Adrenal gland (tissue), 12 donors: Measurements from ENCODE around the gene MTF2. TPM values are rescaled to one million over a fixed set of nuclear protein-coding genes. Genes with fewer than 3 reads are reported as not detected.
"Not testable (repeated sequence)": the region's sequence is repeated elsewhere in the genome, so short reads cannot be mapped to it uniquely, and the experiment has no call there.

Experiments used
- DNase-seq, 7 donors: peaks; one replicate each; pipeline ENCODE4 v3.0.0-alpha.2; 2019 to 2020
- H3K27ac ChIP-seq, 5 donors: fragments of 200-600 bp; sonication (generic) in 4 of 5; 1 replicate in 3 of 5; 2 replicates in 2 of 5; pipeline versions ENCODE4 v1.5.1 to v1.8.0; 2016 to 2020; ENCODE audit warnings: mild to moderate bottlenecking in 1 of 5
- H3K27me3 ChIP-seq: fragments of 200-600 bp; 2 replicates; pipeline ENCODE4 v1.8.0; 2021
- H3K36me3 ChIP-seq, 2 donors: fragments of 200-600 bp; replicated peaks in 1 of 2; 1 replicate in 1 of 2; 2 replicates in 1 of 2; pipeline versions ENCODE4 v1.5.1 to v1.8.0; 2018 to 2022
- H3K4me1 ChIP-seq, 2 donors: fragments of 200-600 bp; replicated peaks in 1 of 2; 1 replicate in 1 of 2; 2 replicates in 1 of 2; pipeline versions ENCODE4 v1.5.1 to v1.8.0; 2018 to 2021
- H3K4me3 ChIP-seq, 4 donors: fragments of 200-600 bp; sonication (generic) in 3 of 4; one replicate each; pipeline ENCODE4 v1.5.1; 2016 to 2018
- H3K9me3 ChIP-seq, 3 donors: fragments of 200-600 bp; sonication (generic) in 1 of 3; replicated peaks in 1 of 3; 1 replicate in 2 of 3; 2 replicates in 1 of 3; pipeline versions ENCODE4 v1.5.1 to v1.8.0; 2016 to 2021
- CTCF ChIP-seq, 6 experiments: fragments of 450-650 bp in 4 of 6; fragments of 200-600 bp in 2 of 6; sonication (generic) in 1 of 6; IDR thresholded peaks; 1 replicate in 5 of 6; 2 replicates in 1 of 6; pipeline versions ENCODE4 v1.5.1 to v1.8.0; 2016 to 2021; ENCODE audit warnings: antibody characterized with exemption in 6 of 6, mild to moderate bottlenecking in 2 of 6, moderate library complexity in 1 of 6
- POLR2A ChIP-seq, 2 donors: fragments of 450-650 bp; IDR thresholded peaks; one replicate each; pipeline ENCODE4 v1.6.1; 2017; ENCODE audit warnings: antibody characterized with exemption in 2 of 2, mild to moderate bottlenecking in 2 of 2, moderate library complexity in 1 of 2
- WGBS, 4 donors: extraction: QIAGEN DNeasy Blood & Tissue Kit in 2 of 4; methylation state at CpG; one replicate each; pipeline versions ENCODE4 v1.1.5 to v1.1.7; 2013 to 2017; 5-methylcytosine and 5-hydroxymethylcytosine counted together
- intact Hi-C, 2 donors: fragments of 100-400 bp; cut with DNase I; formaldehyde crosslinking; loops; one replicate each; pipeline versions ENCODE4 v1.14.1 to v1.15.0; 2022 to 2023
- polyA plus RNA-seq, 3 donors: library from polyadenylated mRNA; stranded (reverse); fragments of 200-250 nt in 2 of 3; fragments of 350-450 nt in 1 of 3; fragmentation: Illumina TruSeq in 1 of 3; extraction: RNeasy Lipid Tissue Mini Kit (QIAGEN cat#74804) in 1 of 3; gene quantifications; one replicate each; pipeline ENCODE4 v1.2.3, GENCODE V29; 2013 to 2014
- total RNA-seq, 9 donors: library from RNA; depleted of rRNA in 4 of 9; stranded (reverse); fragments of >200 nt in 4 of 9; fragments of 120-200 nt in 1 of 9; fragmentation: NEBNext Ultra II Directional in 1 of 9; extraction: Animal tissue kit (Norgen Biotek cat#: 25700) in 1 of 9; gene quantifications; one replicate each; pipeline versions ENCODE4 v1.1.0 to v1.2.4, GENCODE V29; 2013 to 2023
- donor health status: healthy with polysubstance abuse.
- donor health status: Bipolar disorder and iron deficiency.
- donor health status: DM: yes; HTN: yes; CAD: no.
- donor health status: DM: no; HTN: no; CAD: no.
- donor health status: DM: no; HTN: no; CAD: no.
- donor health status: DM: yes; HTN: yes; CAD: no.

Gene MTF2
- total and polyA plus RNA-seq, 12 donors, result 4.6 to 62.7 (median 20.9) TPM

GRCh38 chr1:93172778-93173177 lies 93.7 kb downstream of the MTF2 start:
- DNase-seq, result no peak
- TF ChIP-seq CTCF (IDR thresholded peaks at IDR 0.05), result no peak
- no peak for TF ChIP-seq POLR2A (IDR thresholded peaks at IDR 0.05)
- Histone ChIP-seq H3K36me3 (no peaks in the 10 kb centered on the region), H3K4me3 (no peak overlapping the region), H3K27me3 (no peaks in the 10 kb centered on the region), H3K27ac (no peak overlapping the region), H3K9me3 (peaks cover 0 to 6% (median 0%) of the 10 kb centered on the region in 3 donors), H3K4me1 (peaks cover under 1 to 40% of the 10 kb centered on the region in 2 donors)
- intact Hi-C loops, result no loop called here
- 50 to 68% (median 62%) methylated on average over 1 of the region's 1 CpG for WGBS, 4 donors

DNA sequence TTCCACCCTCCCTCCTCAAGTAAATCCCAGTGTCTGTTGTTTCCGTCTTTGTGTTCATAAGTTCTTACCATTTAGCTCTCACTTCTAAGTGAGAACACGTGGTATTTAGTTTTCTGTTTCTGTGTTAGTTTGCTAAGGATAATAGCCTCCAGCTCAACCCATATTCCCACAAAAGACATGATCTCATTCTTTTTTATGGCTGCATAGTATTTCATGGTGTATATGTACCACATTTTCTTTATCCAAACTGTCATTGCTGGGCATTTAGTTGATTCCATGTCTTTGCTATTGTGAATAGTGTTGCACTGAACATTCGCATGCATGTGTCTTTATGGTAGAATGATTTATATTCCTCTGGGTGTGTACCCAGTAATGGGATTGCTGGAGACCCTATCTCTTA lies 95.6 kb downstream of the MTF2 start:
- H3K4me1 ChIP-seq, result peaks cover 13 to 51% of the 10 kb centered on the region in 2 donors
- H3K27me3 ChIP-seq, H3K9me3 ChIP-seq, DNase-seq, H3K27ac ChIP-seq, H3K36me3 ChIP-seq, H3K4me3 ChIP-seq: not testable (repeated sequence)
- WGBS, 4 donors, result 96 to 98% (median 97%) methylated on average over 3 of the region's 3 CpGs
- intact Hi-C loops, result loop anchor here in 1 of 2 donors (5.0 kb wide), 1 partner anchor 97 kb away; the partner anchor contains the start of gene MTF2

DNA sequence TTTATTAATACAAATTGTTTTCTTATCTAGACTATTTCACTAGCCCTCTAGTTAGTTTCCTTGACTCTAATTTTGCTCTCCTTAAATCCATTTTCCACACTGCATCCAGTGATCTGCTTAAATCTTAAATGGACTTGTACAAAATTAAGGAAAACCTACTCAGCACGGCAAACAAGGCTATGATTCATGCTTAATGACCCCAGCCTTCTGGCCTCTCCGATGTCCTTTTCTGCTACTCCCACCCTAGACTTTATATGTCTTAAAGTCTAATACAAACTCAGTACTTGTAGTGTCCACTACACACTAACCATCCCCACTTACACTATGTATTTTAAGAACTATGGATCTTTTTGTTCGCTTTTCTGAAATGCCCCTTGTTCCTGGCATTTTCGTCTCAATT lies 98.9 kb downstream of the MTF2 start:
- TF ChIP-seq POLR2A (IDR thresholded peaks at IDR 0.05), result no peak
- TF ChIP-seq CTCF (IDR thresholded peaks at IDR 0.05), result no peak
- H3K4me1 ChIP-seq, result peaks cover 13 to 34% of the 10 kb centered on the region in 2 donors

GRCh38 chr1:93178418-93178817 lies 99.3 kb downstream of the MTF2 start:
- TF ChIP-seq POLR2A (IDR thresholded peaks at IDR 0.05) (no peak), CTCF (IDR thresholded peaks at IDR 0.05) (no peak)
- Histone ChIP-seq H3K4me1 (peaks cover 13 to 30% of the 10 kb centered on the region in 2 donors), H3K36me3 (no peaks in the 10 kb centered on the region), H3K9me3 (no peaks in the 10 kb centered on the region), H3K27ac (peak overlapping the region in 2 of 5 donors; percentile 99), H3K27me3 (no peaks in the 10 kb centered on the region), H3K4me3 (peak overlapping the region in 2 of 4 donors; percentile 74 to 85)
- DNase-seq, result peak in 4 of 7 donors; percentile 24 to 43 (median 30)
- intact Hi-C loops, result loop anchor here in 1 of 2 donors (5.0 kb wide), 1 partner anchor 101 kb away; the partner anchor contains the start of gene MTF2
- 22 to 29% (median 26%) methylated on average over 5 of the region's 5 CpGs for WGBS, 4 donors

More for the DNA sequence above, 98.9 kb downstream of the MTF2 start:
- H3K27ac ChIP-seq, result peak overlapping the region in 3 of 5 donors; percentile 27 to 99 (median 99)
- DNase-seq, result no peak
- no peaks in the 10 kb centered on the region for H3K27me3 ChIP-seq
- no peaks in the 10 kb centered on the region for H3K9me3 ChIP-seq
- 22 to 31% (median 26%) methylated on average over 4 of the region's 4 CpGs for WGBS, 4 donors
- H3K36me3 ChIP-seq, result no peaks in the 10 kb centered on the region
- peak overlapping the region in 1 of 4 donors; percentile 85 for H3K4me3 ChIP-seq
- intact Hi-C loops, result loop anchor here in 1 of 2 donors (5.0 kb wide), 1 partner anchor 101 kb away; the partner anchor contains the start of gene MTF2
